Smooth muscle cell (in vitro differentiated cells): ENCODE measurements around the gene HPN. TPM values are rescaled to one million over a fixed set of nuclear protein-coding genes. Genes with fewer than 3 reads are reported as not detected.

Experiments used
- DNase-seq: peaks from one replicate; lab custom pipeline; 2025; ENCODE audit not compliant: unreplicated experiment; lab: John Stamatoyannopoulos, UW
- H2AFZ ChIP-seq: fragments of 200-600 bp; sonication (generic); 2 replicates; pipeline ENCODE4 v1.6.0; 2016; ENCODE audit warnings: antibody characterized with exemption, low read depth, mild to moderate bottlenecking
- H3F3A ChIP-seq: fragments of 200-600 bp; sonication (generic); 2 replicates; pipeline ENCODE4 v1.6.0; 2017; ENCODE audit warnings: antibody characterized with exemption, low read depth
- H3K27ac ChIP-seq: fragments of 200-600 bp; sonication (generic); 2 replicates; pipeline ENCODE4 v1.5.1; 2016; ENCODE audit warnings: low read depth, mild to moderate bottlenecking
- H3K27me3 ChIP-seq: fragments of 200-600 bp; sonication (generic); 2 replicates; pipeline ENCODE4 v1.6.1; 2016; ENCODE audit warnings: low read depth, mild to moderate bottlenecking
- H3K36me3 ChIP-seq: fragments of 200-600 bp; sonication (generic); 2 replicates; pipeline ENCODE4 v1.5.1; 2016; ENCODE audit warnings: low read depth
- H3K4me1 ChIP-seq: fragments of 200-600 bp; sonication (generic); 2 replicates; pipeline ENCODE4 v1.5.1; 2016; ENCODE audit warnings: low read depth
- H3K4me2 ChIP-seq: fragments of 200-600 bp; sonication (generic); 2 replicates; pipeline ENCODE4 v1.6.0; 2016; ENCODE audit warnings: mild to moderate bottlenecking
- H3K4me3 ChIP-seq: fragments of 200-600 bp; sonication (generic); 2 replicates; pipeline ENCODE4 v1.5.1; 2016; ENCODE audit warnings: mild to moderate bottlenecking
- H3K79me2 ChIP-seq: fragments of 200-600 bp; sonication (generic); 2 replicates; pipeline ENCODE4 v1.6.0; 2016; ENCODE audit warnings: low read depth, mild to moderate bottlenecking
- H3K9ac ChIP-seq: fragments of 200-600 bp; sonication (generic); 2 replicates; pipeline ENCODE4 v1.6.0; 2016; ENCODE audit warnings: low read depth
- H3K9me3 ChIP-seq: fragments of 200-600 bp; sonication (generic); replicated peaks from 2 replicates; pipeline ENCODE4 v1.5.1; 2016; ENCODE audit warnings: low read depth
- H4K20me1 ChIP-seq: fragments of 200-600 bp; sonication (generic); 2 replicates; pipeline ENCODE4 v1.6.0; 2016; ENCODE audit warnings: low read depth
- WGBS: methylation state at CpG from one replicate; pipeline ENCODE4 v1.1.7; 2016; ENCODE audit warnings: low lambda C conversion rate; 5-methylcytosine and 5-hydroxymethylcytosine counted together
- polyA plus RNA-seq: library from polyadenylated mRNA; unstranded; fragments of >200 nt; fragmentation: Nextera tagmentation; extraction: Ambion mirVana; gene quantifications from 2 replicates; pipeline ENCODE4 v1.2.1, GENCODE V29; 2016
- total RNA-seq: library from RNA; depleted of rRNA; stranded (reverse); fragments of >200 nt; gene quantifications from 2 replicates; pipeline ENCODE4 v1.2.3, GENCODE V29; 2014
- TF ChIP-seq, protein P1 (sequence below): fragments of 200-600 bp; sonication (generic); IDR thresholded peaks from 2 replicates; pipeline ENCODE4 v1.5.1; 2017; ENCODE audit warnings: borderline replicate concordance, mild to moderate bottlenecking, antibody characterized with exemption; ENCODE audit not compliant: insufficient read depth, poor library complexity, severe bottlenecking

HPN gene
- total and polyA plus RNA-seq, 2 experiments from 2014 or later, result 1.3 to 4.1 TPM

DNA sequence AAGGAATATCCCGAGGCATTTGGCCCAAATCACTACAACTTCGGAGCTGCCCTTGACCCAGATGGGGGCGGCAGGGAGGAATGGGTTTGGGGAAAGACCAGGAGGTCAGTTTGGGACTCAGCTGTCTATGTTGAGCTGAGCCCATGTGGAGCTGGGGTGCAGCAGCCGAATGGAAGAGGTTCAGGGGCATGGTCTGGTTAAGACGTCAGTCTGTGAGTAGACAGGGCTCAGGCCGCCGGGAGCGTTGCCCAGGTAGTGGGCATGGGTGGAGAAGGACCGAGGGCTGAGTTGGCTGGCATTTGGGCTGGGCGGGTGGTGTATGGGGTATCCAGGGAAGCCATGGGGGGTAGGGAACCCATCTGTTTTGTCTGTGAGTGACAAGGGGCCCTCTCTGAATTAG is 20.5 kb upstream of the HPN start:
- Histone ChIP-seq H3K27me3 (no peaks in the 10 kb centered on the region), H3K9me3 (no peaks in the 10 kb centered on the region), H3K4me2 (no peak overlapping the region), H3F3A (no peaks in the 10 kb centered on the region), H3K4me1 (no peaks in the 10 kb centered on the region), H3K36me3 (no peaks in the 10 kb centered on the region), H3K9ac (no peak overlapping the region), H2AFZ (no peak overlapping the region), H3K4me3 (no peak overlapping the region), H3K79me2 (no peaks in the 10 kb centered on the region), H3K27ac (no peak overlapping the region), H4K20me1 (peaks cover 3% of the 10 kb centered on the region)
- 97% methylated on average over 10 of the region's 10 CpGs for WGBS
- TF ChIP-seq, protein P1, sequence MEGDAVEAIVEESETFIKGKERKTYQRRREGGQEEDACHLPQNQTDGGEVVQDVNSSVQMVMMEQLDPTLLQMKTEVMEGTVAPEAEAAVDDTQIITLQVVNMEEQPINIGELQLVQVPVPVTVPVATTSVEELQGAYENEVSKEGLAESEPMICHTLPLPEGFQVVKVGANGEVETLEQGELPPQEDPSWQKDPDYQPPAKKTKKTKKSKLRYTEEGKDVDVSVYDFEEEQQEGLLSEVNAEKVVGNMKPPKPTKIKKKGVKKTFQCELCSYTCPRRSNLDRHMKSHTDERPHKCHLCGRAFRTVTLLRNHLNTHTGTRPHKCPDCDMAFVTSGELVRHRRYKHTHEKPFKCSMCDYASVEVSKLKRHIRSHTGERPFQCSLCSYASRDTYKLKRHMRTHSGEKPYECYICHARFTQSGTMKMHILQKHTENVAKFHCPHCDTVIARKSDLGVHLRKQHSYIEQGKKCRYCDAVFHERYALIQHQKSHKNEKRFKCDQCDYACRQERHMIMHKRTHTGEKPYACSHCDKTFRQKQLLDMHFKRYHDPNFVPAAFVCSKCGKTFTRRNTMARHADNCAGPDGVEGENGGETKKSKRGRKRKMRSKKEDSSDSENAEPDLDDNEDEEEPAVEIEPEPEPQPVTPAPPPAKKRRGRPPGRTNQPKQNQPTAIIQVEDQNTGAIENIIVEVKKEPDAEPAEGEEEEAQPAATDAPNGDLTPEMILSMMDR, result no peak
- DNase-seq, result no peak

DNA sequence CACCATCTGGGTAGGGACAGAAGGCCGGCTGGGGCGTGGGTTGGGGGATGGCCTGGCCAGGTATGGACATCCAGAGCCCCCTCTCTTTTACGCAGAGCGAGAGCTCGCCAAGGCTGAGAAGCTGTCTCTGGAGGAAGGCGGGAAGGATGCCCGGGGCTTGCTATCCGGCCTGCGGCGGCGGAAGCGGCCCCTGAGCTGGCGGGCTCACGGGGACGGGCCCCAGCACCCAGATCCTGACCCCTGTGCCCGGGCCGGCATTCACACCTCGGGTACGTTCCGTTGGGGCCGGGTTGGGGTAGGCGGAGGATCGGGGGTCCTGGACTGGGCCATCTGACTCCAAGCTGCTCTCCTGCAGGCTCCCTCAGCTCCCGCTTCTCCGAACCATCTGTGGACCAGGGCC is 19.9 kb upstream of the HPN start:
- H3K27ac ChIP-seq, result no peak overlapping the region
- no peak for DNase-seq
- H3K4me2 ChIP-seq, result no peak overlapping the region
- no peak overlapping the region for H3K4me3 ChIP-seq
- no peak overlapping the region for H2AFZ ChIP-seq
- H3K36me3 ChIP-seq, result no peaks in the 10 kb centered on the region
- no peaks in the 10 kb centered on the region for H3K79me2 ChIP-seq
- H3K27me3 ChIP-seq, result no peaks in the 10 kb centered on the region
- no peaks in the 10 kb centered on the region for H3K4me1 ChIP-seq
- TF ChIP-seq, protein P1, result no peak
- H3F3A ChIP-seq, result no peaks in the 10 kb centered on the region
- H3K9ac ChIP-seq, result no peak overlapping the region
- H4K20me1 ChIP-seq, result peaks cover 3% of the 10 kb centered on the region
- no peaks in the 10 kb centered on the region for H3K9me3 ChIP-seq
- WGBS, result 95% methylated on average over 25 of the region's 25 CpGs

DNA sequence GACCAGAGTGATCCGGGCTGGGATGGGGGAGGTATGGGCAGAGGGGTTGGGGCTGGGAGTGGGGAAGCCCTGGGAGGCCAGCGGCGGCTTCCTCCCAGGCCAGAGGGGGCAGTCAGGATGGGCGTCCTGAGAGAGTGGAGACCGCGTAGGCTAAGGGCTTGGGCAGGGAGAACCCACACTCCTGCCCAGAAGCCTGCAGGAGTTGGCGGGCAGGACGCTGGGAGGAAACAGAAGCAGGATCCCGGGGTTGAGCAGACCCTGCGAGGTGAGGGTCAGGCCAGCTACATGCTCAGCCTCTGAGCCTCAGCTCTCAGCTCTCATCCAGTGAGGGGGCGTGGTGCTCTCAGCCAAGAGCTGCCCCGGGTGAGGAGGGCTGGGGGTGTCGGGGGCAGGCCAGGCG is 19.1 kb upstream of the HPN start:
- no peaks in the 10 kb centered on the region for H3K79me2 ChIP-seq
- no peaks in the 10 kb centered on the region for H3K36me3 ChIP-seq
- H3K27ac ChIP-seq, result no peak overlapping the region
- no peaks in the 10 kb centered on the region for H3K4me1 ChIP-seq
- TF ChIP-seq, protein P1, result no peak
- H3K9me3 ChIP-seq, result no peaks in the 10 kb centered on the region
- no peak overlapping the region for H3K4me3 ChIP-seq
- no peak overlapping the region for H2AFZ ChIP-seq
- WGBS, result 92% methylated on average over 10 of the region's 14 CpGs
- no peak for DNase-seq
- no peaks in the 10 kb centered on the region for H3F3A ChIP-seq
- H3K4me2 ChIP-seq, result no peak overlapping the region
- H3K9ac ChIP-seq, result no peak overlapping the region
- H4K20me1 ChIP-seq, result peaks cover 3% of the 10 kb centered on the region
- no peaks in the 10 kb centered on the region for H3K27me3 ChIP-seq

DNA sequence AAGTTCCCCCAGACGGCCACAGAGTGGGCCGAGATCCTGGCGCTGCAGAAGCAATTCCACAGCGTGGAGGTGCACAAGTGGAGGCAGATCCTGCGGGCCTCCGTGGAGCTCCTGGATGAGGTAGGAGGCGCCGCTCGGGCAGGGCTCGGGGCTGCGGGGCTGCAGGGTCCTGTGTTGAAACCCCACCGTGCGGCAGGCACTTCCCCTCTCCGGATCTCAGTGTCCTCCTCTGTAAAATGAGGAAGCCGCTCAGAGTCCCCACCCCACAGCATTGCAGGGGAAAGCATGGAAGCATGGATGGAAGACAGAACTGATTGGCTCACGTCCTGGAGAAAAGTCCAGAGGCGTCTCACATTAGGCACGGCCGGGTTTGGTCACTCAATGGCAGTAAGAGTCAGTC is 18.1 kb upstream of the HPN start:
- Histone ChIP-seq H2AFZ (no peak overlapping the region), H3K27ac (no peak overlapping the region), H3K79me2 (no peaks in the 10 kb centered on the region), H3K9me3 (no peaks in the 10 kb centered on the region), H3F3A (no peaks in the 10 kb centered on the region), H3K36me3 (no peaks in the 10 kb centered on the region), H3K4me3 (no peak overlapping the region), H3K27me3 (no peaks in the 10 kb centered on the region), H3K4me1 (no peaks in the 10 kb centered on the region), H3K9ac (no peak overlapping the region), H3K4me2 (no peak overlapping the region), H4K20me1 (peaks cover 10% of the 10 kb centered on the region)
- DNase-seq, result no peak
- 95% methylated on average over 19 of the region's 19 CpGs for WGBS
- TF ChIP-seq, protein P1, result no peak
